CD4-positive, alpha-beta T cell treated with Interleukin-10 for 1 hour (primary cell): ENCODE data around the gene NAA10.

Source experiments
- DNase-seq: peaks from one replicate; pipeline ENCODE4 v3.0.0-alpha.2; 2020

NAA10 gene

DNA sequence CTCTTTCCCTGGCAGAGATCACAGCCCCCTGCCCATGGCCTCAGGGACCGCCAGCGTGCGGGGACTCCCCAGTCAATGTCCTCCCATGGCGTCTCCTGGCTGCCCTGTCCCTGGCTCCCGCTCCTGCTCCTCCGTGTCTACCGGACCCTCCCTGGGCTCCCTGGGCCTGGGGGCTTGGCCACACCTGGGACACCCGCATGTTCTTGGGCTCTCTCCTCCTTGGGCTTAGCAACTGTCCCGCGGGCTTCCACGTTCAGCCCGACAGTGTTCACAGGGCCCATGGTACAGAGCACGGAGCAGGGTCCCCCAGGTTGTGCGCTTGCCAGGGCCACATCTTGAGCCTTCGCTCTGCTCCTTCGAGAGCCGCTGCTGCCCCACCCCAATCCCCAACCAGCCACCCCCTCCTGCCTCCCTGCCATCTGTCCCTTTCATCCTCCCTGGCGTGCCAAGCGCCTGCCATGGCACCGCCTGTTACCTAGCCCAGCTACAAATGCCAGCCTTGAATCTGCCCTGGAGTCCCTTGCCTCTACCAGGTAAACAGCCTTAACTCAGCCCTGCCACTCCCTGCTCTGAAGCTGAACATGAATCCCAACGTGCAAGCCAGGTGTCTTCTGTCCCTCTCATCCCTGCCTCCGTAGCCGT is 26.5 kb downstream of the NAA10 start:
- no peak for DNase-seq

GRCh38 chrX:153907456-153907855 is 27.4 kb downstream of the NAA10 start:
- DNase-seq, result no peak

GRCh38 chrX:153906126-153906917 is 28.5 kb downstream of the NAA10 start:
- peak; percentile 31 for DNase-seq

DNA sequence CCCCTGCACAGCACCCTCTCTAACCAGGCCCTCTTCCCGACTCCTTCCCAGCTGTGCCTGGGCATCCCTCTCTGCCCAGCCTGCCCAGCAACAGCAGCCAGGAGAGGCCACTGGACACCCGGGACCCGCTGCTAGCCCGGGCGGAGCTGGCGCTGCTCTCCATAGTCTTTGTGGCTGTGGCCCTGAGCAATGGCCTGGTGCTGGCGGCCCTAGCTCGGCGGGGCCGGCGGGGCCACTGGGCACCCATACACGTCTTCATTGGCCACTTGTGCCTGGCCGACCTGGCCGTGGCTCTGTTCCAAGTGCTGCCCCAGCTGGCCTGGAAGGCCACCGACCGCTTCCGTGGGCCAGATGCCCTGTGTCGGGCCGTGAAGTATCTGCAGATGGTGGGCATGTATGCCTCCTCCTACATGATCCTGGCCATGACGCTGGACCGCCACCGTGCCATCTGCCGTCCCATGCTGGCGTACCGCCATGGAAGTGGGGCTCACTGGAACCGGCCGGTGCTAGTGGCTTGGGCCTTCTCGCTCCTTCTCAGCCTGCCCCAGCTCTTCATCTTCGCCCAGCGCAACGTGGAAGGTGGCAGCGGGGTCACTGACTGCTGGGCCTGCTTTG is 29.2 kb downstream of the NAA10 start:
- DNase-seq, result no peak

DNA sequence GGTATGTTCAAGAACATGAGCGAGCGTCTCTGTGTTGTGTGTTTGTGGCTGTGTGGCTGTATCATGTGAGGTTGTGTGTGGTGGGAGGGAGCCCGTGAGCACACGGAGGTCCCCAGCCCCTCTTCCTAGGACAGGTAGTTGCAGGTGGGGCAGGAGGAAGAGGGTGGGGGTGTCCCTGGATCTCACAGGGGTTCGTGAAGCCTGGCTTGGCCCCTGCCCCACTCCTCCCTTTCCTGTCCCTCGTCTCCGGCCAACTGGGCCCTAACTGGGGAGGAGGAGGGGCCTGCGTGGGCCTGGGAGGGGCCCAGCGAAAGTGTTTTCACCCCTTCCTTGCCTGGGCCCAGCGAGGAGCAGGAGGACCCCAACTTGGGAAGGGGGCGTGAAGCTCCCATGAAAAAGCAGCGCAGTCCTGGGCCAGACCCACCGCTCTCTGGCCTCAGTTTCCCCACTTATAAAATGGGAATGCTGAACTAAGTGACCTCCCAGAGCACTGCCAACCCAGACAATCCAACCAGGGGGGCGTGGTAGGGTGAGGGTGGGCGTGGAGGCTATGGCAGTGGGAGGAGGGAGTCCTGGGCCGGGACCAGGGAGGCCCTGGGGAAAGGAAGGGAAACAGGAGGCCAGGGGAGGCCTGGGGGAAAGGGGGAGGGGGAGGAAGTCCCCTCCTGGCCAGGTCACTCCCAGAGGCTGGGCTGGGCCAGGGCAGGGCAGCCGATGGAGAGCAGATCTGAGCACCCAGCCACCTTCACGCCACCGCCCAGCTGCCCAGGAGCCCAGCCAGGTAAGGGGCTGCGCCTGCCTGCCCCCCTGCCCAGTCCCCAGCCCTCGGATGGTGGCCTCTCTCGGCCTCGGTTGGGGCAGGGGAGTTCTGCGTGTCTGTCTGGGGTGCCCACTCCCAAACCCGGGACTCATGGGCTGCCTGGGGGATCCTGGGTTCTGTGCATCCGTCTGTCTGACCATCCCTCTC is 30.6 kb downstream of the NAA10 start, which contains the start of gene AVPR2:
Gene AVPR2 (plus strand): TSS at position 683 of the 967 bp plus-strand sequence. CDS start 473 bp downstream, outside the sequence.
- no peak for DNase-seq

GRCh38 chrX:153903238-153903980 is 31.4 kb downstream of the NAA10 start:
- no peak for DNase-seq

- DNase-seq, result no peak
Measured at GRCh38 chrX:153902385-153902784, 32.5 kb downstream of the NAA10 start.

DNA sequence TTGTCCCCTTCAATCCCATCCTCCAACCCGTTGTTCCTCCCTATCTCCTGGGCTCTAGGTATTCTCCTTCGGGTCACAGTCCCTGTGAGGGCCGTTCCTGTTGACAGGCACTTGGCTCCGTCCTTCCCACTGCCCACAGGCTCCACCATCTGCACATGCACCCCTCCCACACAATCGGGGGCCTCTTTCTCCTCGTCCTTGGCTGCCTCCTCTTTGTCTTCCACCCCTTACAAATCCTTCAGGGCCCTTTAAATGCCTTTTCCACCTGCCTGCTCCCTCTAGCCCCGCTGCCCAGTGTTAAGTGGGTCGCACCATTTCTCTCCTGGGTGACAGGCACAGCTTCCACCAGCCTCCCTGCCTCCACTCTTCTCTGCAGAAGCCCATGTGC is 33.1 kb downstream of the NAA10 start:
- no peak for DNase-seq

DNA sequence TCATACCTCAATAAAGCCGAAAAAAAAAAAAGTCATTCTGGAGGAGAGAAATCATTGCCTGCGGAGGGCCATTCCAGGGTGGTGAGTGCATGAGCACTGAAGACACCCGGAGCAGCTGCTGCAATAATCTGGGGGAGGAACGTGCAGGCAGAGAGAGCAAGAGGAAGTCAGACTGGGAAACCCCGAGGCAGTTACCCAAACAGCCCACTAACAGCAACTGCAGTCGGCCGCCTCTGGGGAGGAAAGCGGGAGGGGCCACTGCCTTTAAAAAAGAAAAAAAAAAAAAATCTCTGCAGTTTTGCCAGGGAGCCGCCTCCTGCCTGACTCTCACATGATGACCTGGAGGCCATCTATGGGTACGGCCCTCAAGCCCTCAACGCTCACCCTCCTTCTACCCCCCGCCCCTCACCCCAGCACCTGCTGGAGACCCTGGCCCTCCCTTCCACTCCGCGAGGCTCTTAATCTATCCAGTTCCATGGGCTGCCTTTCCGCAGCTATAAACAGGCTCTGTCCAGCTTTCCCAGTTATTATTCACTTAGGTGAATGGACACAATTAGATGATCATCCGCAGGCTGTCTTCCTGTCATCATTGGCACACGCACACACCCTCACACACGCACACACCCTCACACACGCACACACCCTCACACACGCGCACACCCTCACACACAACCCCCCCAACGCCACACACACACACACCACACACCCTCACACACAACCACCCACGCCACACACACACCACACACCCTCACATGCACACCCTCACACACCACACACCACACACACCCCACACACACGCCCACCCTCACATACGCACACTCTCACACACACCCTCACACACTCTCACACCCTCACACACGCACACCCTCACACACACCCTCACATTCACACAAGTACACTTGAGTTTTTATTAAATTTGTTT is 33.7 kb downstream of the NAA10 start:
- DNase-seq, result peak; percentile 70

DNA sequence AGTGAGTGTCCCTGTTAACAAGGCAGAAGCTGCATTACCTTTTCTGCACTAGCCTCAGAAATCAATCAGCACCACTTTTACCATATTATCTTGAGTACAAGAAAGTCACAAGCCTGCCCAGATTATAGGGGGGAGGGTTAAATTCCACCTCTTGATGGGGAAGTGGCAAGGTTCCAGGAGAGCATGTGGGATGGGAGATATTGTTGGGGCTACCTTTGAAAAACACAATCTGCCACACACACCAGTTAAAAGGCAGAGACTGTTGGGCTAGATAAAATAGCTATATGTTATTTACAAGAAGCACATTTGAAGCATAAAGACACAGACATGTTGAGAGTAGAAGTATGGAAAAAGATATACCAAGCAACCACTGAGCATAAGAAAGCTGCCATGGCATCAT is 36.9 kb downstream of the NAA10 start:
- DNase-seq, result no peak

DNA sequence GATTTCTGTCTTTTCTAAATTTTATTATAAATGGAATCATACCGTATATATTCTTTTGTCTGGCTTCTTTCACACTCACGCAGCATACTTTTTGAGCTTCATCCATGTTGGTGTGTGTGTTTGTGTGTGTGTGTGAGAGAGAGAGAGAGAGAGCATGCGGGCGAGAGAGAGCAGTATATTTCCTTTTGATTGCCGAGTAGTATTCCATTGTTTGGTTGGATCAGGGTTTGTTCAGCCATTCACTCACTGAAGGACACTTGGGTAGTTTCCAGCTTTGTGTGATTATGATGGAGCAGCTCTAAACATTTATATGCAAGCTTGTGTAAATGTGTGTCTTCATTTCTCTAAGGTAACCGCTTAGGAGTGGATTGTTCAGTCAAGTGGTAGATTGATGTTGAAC is 45.7 kb downstream of the NAA10 start:
- no peak for DNase-seq

GRCh38 chrX:153888344-153888743 is 46.5 kb downstream of the NAA10 start:
- no peak for DNase-seq

DNA sequence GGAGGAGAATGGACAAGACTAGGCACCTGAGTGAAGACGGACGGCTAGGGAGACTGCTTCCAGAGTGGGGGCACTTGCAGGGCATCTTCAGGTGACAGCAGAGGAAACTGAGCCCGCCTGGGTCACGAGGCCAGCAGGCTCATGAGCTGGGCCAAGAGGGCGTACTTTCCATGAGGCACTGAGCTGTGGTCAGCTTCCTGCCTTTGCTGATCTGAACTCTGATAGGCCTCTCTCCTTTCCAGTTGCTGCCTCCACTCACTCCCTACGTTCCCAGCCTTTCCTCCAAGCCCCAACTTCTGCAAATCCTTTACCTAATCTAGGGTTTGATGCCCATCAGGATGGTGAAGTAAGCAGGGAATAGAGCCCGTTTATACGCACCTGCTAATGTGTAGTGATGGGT is 47.5 kb downstream of the NAA10 start:
- no peak for DNase-seq

DNA sequence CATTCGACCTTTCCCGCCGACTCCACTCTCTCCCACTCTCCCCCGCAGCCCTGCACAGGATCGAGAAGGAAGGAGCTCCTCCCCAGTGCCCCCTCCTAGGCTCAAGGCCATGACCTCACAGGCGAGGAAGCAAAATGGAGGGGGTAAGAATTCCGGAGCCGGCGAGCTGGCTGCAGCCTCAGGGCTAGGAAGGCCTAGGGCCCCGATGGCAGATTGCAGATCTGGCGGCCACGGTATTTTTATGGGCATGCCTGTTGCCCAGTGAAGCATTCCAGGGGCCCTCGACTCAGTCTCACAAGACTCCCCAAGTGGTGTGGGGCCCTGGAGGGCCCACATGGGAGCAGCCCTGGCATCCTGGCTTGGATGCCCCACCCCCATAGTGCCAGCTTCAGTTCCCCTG is 47.9 kb downstream of the NAA10 start:
- DNase-seq, result no peak

DNA sequence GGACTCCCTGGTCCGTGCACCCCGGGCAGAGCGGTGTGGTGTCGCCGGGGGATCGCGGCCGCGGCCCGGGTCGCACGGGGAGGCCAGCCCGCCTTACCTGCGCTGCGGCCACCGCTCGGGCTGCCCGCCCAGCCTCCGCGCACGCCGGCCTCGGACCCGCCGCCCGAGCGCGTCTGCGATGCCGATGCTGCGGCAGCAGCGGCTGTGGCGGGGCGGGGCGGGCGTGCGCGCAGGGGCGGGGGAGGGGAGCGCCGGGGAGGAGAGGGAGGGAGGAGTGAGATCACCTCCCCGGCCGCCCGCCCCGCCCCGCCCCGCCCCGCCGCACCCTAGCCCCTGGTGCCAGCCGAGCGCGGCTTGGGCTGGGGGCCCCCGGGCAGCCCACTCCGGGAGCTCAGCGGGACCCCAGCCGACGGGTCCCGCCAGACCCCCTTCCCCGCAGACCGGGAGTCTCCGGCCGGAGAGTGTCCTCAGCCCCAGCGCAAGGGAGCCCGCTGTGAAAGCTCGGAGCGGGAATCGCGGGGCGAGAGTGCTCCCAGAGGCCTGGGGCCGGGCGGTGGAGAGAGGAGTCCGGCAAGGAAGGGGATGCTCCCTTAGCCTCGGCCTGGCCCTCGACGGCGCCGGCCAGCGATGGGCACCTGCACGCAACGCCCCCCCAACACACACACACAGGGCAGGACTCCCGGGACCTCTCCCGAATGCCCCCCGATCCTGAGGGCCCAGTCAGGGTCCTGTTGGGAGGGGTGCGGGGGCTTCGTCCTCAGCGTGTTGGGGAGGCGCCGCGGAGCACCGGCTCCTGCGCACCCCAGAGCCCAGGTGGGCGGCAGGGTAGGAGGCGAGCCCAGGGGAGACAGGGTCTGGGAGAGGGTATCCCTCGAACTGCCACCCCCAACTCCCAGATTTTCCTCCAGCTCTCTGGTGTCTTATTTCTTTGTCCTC is 48.6 kb downstream of the NAA10 start, which contains the start of gene L1CAM:
Gene L1CAM (minus strand): TSS at position 206 of the 936 bp plus-strand sequence. CDS start 10,337 bp downstream, outside the sequence.
- DNase-seq, result peak; percentile 31

DNA sequence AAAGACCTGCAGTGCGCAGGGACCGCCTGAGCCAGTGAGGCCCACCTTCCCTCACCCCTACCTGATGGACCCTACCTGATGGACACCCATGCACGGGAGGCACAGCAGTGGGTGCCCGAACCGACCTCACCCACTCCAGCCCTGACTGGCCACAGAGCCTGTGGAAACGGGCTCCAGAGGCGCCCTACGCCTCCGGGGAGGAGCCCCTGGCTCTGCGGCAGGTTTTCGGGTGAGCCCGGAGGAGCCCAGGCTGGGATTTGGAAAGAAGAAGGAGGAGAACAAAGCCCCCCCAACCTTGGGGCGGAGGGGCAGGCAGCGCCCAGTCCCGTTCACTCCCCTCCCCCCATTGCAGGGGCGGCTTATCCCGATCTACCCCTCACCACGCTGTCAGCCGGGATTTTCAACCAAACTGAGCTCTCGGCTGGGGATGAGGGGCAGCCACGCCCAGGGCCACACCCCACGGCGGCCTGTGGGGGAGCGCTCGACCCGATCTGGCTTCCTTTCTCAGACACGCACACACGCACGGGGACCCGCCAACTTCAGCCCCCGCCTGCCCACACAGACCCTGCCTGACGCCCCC is 49.5 kb downstream of the NAA10 start:
- no peak for DNase-seq

GRCh38 chrX:153884590-153884989 is 50.2 kb downstream of the NAA10 start:
- DNase-seq, result no peak

- no peak for DNase-seq
Measured at GRCh38 chrX:153884136-153884535, 50.7 kb downstream of the NAA10 start.

GRCh38 chrX:153883163-153883843 is 51.5 kb downstream of the NAA10 start:
- no peak for DNase-seq
